Activated CD4-positive, alpha-beta T cell treated with anti-CD3 and anti-CD28 coated beads, Interleukin-2, amount 50 U/mL, for 4 hours (primary cell): ENCODE results near the gene GSG1L.
"Not testable (repeated sequence)": the region's sequence is repeated elsewhere in the genome, so short reads cannot be mapped to it uniquely, and the experiment has no call there.

Source experiments
- DNase-seq, 2 experiments: peaks; one replicate each; pipeline ENCODE4 v3.0.0-alpha.2; 2020

The GSG1L gene

DNA sequence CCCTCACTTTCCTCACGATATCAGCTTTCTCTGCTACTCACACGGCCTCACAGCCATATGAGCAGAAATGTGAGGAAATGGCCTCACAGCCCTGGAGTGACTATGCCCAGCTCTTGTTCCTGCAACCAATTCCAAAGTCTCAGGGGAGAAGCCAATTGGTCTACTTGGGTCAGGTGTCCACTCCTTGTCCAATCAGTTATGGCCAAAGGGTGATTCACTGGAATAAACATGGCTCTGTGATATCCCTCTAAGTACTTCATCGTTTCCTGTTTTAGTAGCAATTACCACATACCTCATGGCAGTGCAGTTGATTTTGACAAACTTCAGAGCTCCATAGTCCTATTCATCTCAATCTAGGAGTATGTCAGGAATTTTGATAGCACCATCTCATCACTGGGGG lies 318.2 kb downstream of the GSG1L start:
- DNase-seq = no peak

GRCh38 chr16:27743963-27744362 lies 319.6 kb downstream of the GSG1L start:
- DNase-seq = no peak

DNA sequence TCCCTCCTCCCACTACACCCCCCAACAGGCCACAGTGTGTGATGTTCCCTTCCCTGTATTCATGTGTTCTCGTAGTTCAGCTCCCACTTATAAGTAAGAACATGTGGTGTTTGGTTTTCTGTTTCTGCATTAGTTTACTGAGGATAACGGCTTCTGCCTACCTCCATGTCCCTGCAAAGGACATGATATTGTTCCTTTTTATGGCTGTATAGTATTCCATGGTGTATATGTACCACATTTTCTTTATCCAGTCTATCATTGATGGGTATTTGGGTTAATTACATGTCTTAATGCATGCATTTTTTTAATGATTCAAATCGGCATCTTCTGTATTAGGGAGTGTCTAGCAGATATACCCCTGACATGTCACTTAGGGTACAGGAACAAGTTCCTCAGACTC lies 320.5 kb downstream of the GSG1L start:
- not testable (repeated sequence) for DNase-seq

GRCh38 chr16:27742333-27742732 lies 321.2 kb downstream of the GSG1L start:
- DNase-seq = no peak

- no peak for DNase-seq
Measured at GRCh38 chr16:27740496-27741201, 322.9 kb downstream of the GSG1L start.

DNA sequence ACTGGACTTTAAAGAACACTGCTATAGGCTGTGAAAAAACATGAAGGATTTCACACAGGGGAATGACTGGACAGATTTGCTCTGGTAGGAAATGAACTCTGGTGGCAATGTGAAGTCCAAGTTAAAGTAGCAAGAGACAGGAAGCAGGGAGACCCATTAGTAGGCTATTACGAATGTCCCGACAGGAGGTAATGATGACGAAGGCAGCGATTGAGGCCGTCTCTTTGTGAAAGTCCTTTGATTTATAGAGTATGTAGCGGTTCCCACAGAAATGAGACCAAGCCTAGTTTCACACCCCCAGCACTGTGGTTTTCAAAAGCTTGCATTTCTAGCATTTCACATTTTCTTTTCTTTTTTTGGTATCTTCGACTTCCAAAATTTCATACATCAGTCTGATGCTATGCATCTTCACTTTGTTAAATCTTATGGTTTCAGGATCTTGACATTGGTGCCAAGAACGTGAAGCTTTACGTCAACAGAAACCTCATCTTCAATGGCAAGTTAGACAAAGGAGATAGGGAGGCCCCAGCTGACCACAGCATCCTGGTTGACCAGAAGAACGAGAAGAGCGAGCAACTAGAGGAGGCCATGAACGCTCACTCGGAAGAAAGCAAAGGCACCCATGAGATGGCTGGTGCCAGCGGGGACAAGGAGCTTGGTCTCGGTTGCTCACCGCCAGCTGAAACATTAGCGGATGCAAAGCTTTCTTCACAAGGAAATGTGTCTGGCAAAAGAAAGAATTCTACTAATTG lies 323.7 kb downstream of the GSG1L start:
- DNase-seq = no peak

DNA sequence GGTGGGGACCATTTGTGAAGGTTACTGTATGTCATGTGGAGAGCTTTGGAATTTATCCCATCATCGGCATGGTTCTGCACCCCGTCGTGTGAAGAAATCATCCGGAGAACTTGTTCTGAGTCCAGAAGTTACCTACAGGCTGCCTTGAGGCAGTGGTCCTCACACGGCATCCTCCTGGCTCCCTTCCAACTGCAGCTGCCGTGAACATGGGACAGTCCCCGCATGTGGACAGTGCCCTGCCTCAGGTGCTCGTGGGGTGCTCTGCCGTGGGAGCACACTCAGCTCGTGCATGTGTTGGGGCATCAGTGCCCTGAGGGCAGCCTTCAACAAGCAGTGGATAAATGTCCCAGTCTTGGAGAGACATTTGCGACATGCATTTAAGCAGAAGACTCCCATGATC lies 324.9 kb downstream of the GSG1L start:
- no peak for DNase-seq
